Kidney (tissue), 14 donors: Measurements from ENCODE around the gene STX3. TPM values are rescaled to one million over a fixed set of nuclear protein-coding genes. Genes with fewer than 3 reads are reported as not detected.
"Not testable (repeated sequence)": the region's sequence is repeated elsewhere in the genome, so short reads cannot be mapped to it uniquely, and the experiment has no call there.

Source experiments
- DNase-seq, 5 donors: peaks; one replicate each; pipeline ENCODE4 v3.0.0-alpha.2; 2013 to 2020
- FAIRE-seq: peaks from 2 replicates; lab custom pipeline; 2012; peaks lifted over from hg19 to GRCh38; lab: Jason Lieb, UNC
- H3K27ac ChIP-seq, 2 donors: one replicate each; pipeline ENCODE4 v1.7.0; 2013; ENCODE audit warnings: low read depth in 2 of 2, low read length in 2 of 2, inconsistent platforms in 1 of 2
- H3K27me3 ChIP-seq: one replicate; pipeline ENCODE4 v1.7.1; 2013; ENCODE audit warnings: low read length, inconsistent platforms; ENCODE audit not compliant: control insufficient read depth, insufficient read depth
- H3K36me3 ChIP-seq, 3 donors: one replicate each; pipeline versions ENCODE4 v1.7.0 to v1.7.1; 2013; ENCODE audit warnings: low read length in 3 of 3, control low read depth in 1 of 3, inconsistent platforms in 1 of 3; ENCODE audit not compliant: insufficient read depth in 3 of 3, control insufficient read depth in 2 of 3
- H3K4me1 ChIP-seq, 3 donors: one replicate each; pipeline versions ENCODE4 v1.7.0 to v1.7.1; 2013; ENCODE audit warnings: low read length in 3 of 3, inconsistent platforms in 1 of 3, low read depth in 1 of 3; ENCODE audit not compliant: control insufficient read depth in 2 of 3, insufficient read depth in 2 of 3
- H3K4me3 ChIP-seq, 3 donors: one replicate each; pipeline versions ENCODE4 v1.7.0 to v1.8.1; 2013; ENCODE audit warnings: low read length in 3 of 3, control low read depth in 1 of 3, inconsistent platforms in 1 of 3
- H3K9ac ChIP-seq, 3 donors: one replicate each; pipeline versions ENCODE4 v1.7.0 to v1.7.1; 2013; ENCODE audit warnings: low read length in 3 of 3, control low read depth in 1 of 3, inconsistent platforms in 1 of 3
- H3K9me3 ChIP-seq, 3 donors: one replicate each; pipeline versions ENCODE4 v1.7.0 to v1.7.1; 2013; ENCODE audit warnings: low read length in 3 of 3, control low read depth in 1 of 3, inconsistent platforms in 1 of 3; ENCODE audit not compliant: control insufficient read depth in 2 of 3, insufficient read depth in 1 of 3
- CTCF ChIP-seq: IDR thresholded peaks from 3 replicates; pipeline ENCODE4 v1.5.1; 2012; ENCODE audit warnings: mild to moderate bottlenecking, moderate library complexity, borderline replicate concordance; ENCODE audit not compliant: insufficient read depth; ENCODE audit errors: extremely low read depth
- intact Hi-C: fragments of 100-400 bp; cut with DNase I; formaldehyde crosslinking; loops from one replicate; pipeline ENCODE4 v1.11.1; 2022
- polyA plus RNA-seq: library from polyadenylated mRNA; stranded (reverse); fragments of 350-450 nt; fragmentation: Illumina TruSeq; extraction: RNeasy Lipid Tissue Mini Kit (QIAGEN cat#74804); gene quantifications from one replicate; pipeline ENCODE4 v1.2.3, GENCODE V29; 2014; ENCODE audit warnings: low read depth, low replicate concordance; ENCODE audit not compliant: insufficient read depth
- total RNA-seq: library from RNA; stranded (reverse); fragmentation: NEBNext Ultra II Directional; extraction: Animal tissue kit (Norgen Biotek cat#: 25700); gene quantifications from one replicate; pipeline ENCODE4 v1.2.1, GENCODE V29; 2021
- donor health status: control.
- donor health status: control.
- donor health status: control.
- donor health status: control.
- donor health status: control.
- donor health status: DM: yes; HTN: yes; CAD: no.
- donor health status: Normal renal cell carcinoma (clear cell type).

STX3 gene
- total and polyA plus RNA-seq, 2 donors from 2014 or later: 43.2 to 57.2 TPM

GRCh38 chr11:59842316-59842715 is 87.1 kb downstream of the STX3 start:
- DNase-seq: peak in 1 of 5 donors; percentile 1
- intact Hi-C loops: no loop called here
- no peaks in the 10 kb centered on the region for H3K36me3 ChIP-seq
- no peaks in the 10 kb centered on the region for H3K27me3 ChIP-seq
- no peak overlapping the region for H3K27ac ChIP-seq
- no peaks in the 10 kb centered on the region for H3K9me3 ChIP-seq
- H3K9ac ChIP-seq: no peak overlapping the region
- no peak for TF ChIP-seq CTCF
- no peak overlapping the region for H3K4me3 ChIP-seq
- no peak for FAIRE-seq
- no peaks in the 10 kb centered on the region for H3K4me1 ChIP-seq

- Histone ChIP-seq H3K9me3 (no peaks in the 10 kb centered on the region), H3K27ac (no peak within 1 kb of the TSS), H3K4me3 (no peak within 1 kb of the TSS), H3K9ac (no peak within 1 kb of the TSS), H3K27me3 (no peaks in the 10 kb centered on the region), H3K36me3 (no peaks in the 10 kb centered on the region), H3K4me1 (peaks cover 0 to 2% (median 0%) of the 10 kb centered on the region in 3 donors)
- FAIRE-seq: no peak
- intact Hi-C loops: no loop called here
- DNase-seq: no peak
- no peak for TF ChIP-seq CTCF
Observed at GRCh38 chr11:59845399-59845798, 90.2 kb downstream of the STX3 start, which contains the start of gene CBLIF. Gene CBLIF (minus strand): TSS chr11:59845499. CDS start chr11:59845453, 46 bp downstream.

GRCh38 chr11:59846556-59846955 is 91.4 kb downstream of the STX3 start:
- intact Hi-C loops: no loop called here
- Histone ChIP-seq H3K27ac (no peak overlapping the region), H3K27me3 (no peaks in the 10 kb centered on the region), H3K9me3 (no peaks in the 10 kb centered on the region), H3K9ac (no peak overlapping the region), H3K4me3 (no peak overlapping the region), H3K4me1 (peaks cover 0 to 2% (median 0%) of the 10 kb centered on the region in 3 donors), H3K36me3 (no peaks in the 10 kb centered on the region)
- FAIRE-seq: no peak
- no peak for TF ChIP-seq CTCF
- DNase-seq: no peak

- H3K9me3 ChIP-seq: no peaks in the 10 kb centered on the region
- DNase-seq (no peak), FAIRE-seq (no peak)
- no peaks in the 10 kb centered on the region for H3K27me3 ChIP-seq
- intact Hi-C loops: no loop called here
- no peak overlapping the region for H3K4me3 ChIP-seq
- peaks cover 0 to 2% (median 0%) of the 10 kb centered on the region in 3 donors for H3K4me1 ChIP-seq
- no peak overlapping the region for H3K27ac ChIP-seq
- no peaks in the 10 kb centered on the region for H3K36me3 ChIP-seq
- TF ChIP-seq CTCF: no peak
- H3K9ac ChIP-seq: no peak overlapping the region
Observed at GRCh38 chr11:59847626-59848025, 92.5 kb downstream of the STX3 start.

GRCh38 chr11:59848439-59848838 is 93.3 kb downstream of the STX3 start:
- H3K9me3 ChIP-seq, intact Hi-C loops, H3K9ac ChIP-seq, H3K27me3 ChIP-seq, H3K4me1 ChIP-seq, H3K36me3 ChIP-seq, H3K4me3 ChIP-seq, FAIRE-seq, H3K27ac ChIP-seq, DNase-seq: not testable (repeated sequence)
